ENCODE results near the gene ADAP1.
"Not testable (repeated sequence)": the region's sequence is repeated elsewhere in the genome, so short reads cannot be mapped to it uniquely, and the experiment has no call there.

ADAP1 gene

GRCh38 chr7:927031-927671 lies 27.3 kb downstream of the ADAP1 start:
- no peak for TF ChIP-seq CTCF (IDR thresholded peaks at IDR 0.05; ENCODE audit: low read depth, low read length)
- H3K4me3 ChIP-seq (ENCODE audit: low read depth, low read length) = no peak overlapping the region

DNA sequence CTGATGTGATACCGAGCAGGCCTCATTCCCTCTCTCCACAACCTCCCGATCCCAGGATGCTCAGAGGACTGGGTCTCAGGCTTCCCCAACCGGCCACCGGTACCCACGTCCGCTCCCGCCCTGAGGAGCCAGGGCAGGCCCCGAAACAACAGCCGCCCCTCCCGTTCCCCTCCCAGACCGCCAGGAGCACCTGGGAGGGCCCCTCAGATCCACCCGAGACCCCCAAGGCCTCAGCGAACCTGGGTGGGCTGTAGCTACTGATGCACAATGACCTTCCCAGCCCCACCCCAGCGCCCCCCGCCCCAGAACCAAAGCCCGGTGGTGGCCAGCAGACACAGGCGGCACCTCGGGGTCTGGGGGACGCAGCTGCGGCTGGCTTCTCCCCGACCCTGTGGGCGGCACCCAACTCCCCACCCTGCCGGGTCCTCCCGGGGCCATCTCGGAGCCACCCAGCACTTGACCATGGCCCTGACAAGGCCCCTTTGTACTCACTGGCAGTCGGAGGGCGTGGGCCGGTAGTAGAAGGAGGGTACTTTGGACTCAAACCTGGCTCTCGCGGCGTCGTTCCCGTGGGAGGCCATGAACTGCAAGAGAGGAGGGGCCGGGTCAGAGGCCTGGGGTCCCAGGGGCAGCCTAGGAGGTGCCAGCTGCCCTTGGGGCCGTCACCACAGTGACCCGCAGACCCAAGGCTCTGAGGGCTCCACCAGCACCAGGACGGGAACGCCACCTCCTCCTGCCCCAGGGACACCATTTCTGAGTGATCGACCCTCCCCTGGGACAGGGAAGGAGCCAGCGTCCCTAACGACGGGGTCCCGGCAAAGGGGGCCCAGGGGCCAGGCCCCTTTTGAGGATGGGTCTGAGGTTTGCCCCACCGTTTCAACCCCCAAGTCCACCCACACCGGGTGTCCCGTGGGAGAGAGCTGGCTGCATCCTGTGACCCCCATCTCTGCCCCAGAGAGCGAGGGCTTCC lies 28.1 kb downstream of the ADAP1 start:
- TF ChIP-seq CTCF (IDR thresholded peaks at IDR 0.05; ENCODE audit: low read depth, low read length) = no peak
- no peak overlapping the region for H3K4me3 ChIP-seq (ENCODE audit: low read depth, low read length)

GRCh38 chr7:925601-926000 lies 28.9 kb downstream of the ADAP1 start:
- TF ChIP-seq CTCF (IDR thresholded peaks at IDR 0.05; ENCODE audit: low read depth, low read length) = no peak

DNA sequence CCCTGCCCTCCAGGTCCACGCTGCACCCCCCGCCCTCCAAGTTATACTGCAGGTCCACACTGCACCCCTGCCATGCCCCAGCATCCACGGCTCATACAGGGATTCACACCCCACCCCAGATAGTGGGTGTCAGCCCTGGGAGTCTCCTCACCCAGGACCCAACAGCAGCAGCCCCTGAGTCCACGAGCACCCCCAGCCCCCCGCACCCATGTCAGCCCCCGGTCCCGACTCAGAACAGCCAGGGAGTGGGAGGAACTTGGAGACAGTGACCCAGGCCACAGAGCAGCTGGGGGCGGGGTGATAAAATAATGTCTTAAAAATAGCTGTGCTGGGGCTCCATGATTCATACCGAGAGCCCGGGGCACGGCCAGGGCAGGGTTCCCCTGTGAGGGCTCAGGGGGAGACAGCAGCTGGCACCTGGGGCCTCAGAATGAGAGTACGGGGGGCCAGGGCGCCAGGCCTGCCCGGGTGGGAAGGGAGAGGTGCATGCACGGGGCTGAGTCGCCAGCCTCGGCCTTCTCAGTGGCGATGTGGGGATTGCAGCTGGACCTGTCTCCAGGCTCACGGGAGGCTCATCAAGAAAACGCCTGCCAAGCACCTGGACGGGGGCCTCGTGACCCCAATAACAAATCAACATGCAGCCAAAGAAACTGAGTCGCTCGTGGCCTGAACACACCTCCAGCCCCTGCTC lies 29.8 kb downstream of the ADAP1 start:
- H3K4me3 ChIP-seq (ENCODE audit: low read depth, low read length) = no peak overlapping the region
- TF ChIP-seq CTCF (IDR thresholded peaks at IDR 0.05; ENCODE audit: low read depth, low read length) = no peak

More at GRCh38 chr7:925601-926000, 28.9 kb downstream of the ADAP1 start:
- no peak overlapping the region for H3K4me3 ChIP-seq (ENCODE audit: low read depth, low read length)

GRCh38 chr7:924042-924441 lies 30.4 kb downstream of the ADAP1 start:
- H3K4me3 ChIP-seq (ENCODE audit: low read depth, low read length) = not testable (repeated sequence)

DNA sequence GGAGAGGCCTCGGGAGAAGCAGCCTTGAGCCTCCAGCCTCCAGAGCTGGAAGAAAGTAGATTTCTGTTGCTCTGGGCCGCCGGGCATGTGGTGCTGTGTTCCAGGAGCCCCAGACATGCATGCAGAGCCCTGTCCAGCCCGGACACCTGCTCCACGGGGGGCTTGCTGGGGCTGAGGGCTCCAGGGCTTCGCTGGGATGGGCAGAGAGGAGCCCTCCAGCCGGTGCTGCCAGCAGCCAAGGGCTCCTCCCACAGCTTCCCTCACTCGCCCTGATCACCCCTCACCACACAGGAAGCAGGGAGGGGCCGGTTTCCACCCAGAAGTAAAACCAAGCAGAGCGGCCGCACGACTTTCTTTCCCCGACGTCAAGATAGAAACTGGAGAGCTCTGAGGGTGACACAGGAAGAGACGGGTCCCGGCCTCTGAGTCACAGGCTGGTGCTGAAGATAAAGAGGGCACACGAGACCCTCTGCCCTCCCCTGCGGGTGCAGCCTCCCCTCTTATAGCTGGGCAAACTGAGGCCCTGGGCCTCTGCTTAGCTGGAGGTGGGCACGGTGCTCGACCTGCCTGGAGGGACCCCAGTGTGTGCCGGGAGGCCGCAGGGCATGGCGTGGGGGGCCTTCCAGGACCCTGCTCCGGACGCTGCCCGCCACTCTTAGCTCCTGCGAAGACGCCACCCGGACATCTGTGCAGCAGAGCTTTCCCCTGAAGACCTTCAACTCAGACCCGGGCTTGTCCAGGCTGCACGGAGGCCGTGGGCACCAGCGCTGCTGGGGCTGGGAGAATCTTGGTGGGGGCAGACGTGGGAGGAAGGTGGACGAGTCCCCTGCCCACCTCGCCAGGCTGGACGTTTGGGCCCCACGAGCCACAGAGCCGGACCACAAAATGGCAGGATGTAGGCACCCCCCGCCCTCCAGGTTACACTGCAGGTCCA lies 31.1 kb downstream of the ADAP1 start:
- no peak overlapping the region for H3K4me3 ChIP-seq (ENCODE audit: low read depth, low read length)
- no peak for TF ChIP-seq CTCF (IDR thresholded peaks at IDR 0.05; ENCODE audit: low read depth, low read length)

Measured in WI38 (cell line).